ENCODE results near the gene ITFG1. TPM values are rescaled to one million over a fixed set of nuclear protein-coding genes. Genes with fewer than 3 reads are reported as not detected.

Gene ITFG1
- total and polyA plus RNA-seq, 9 of the 15 experiments (the other 6 are each of a cell fraction or from before 2014, with no cell fraction given): 17.1 to 83.5 (median 35.8) TPM

- Histone ChIP-seq H3K27ac (ENCODE audit: extremely low read depth, low read depth, low read length) (peak overlapping the region; percentile 99), H2AFZ (ENCODE audit: low read depth, low read length) (peak overlapping the region; percentile 94; the same call in 1 of the 2 replicates), H3K4me1 (replicated peaks in 1 of 2; ENCODE audit: control insufficient read depth in 2 of 2, insufficient read depth in 2 of 2, low read length in 2 of 2) (peaks cover 0 to 26% of the 10 kb centered on the region in 2 experiments; a peak in 3 of 5 replicates), H3K36me3 (ENCODE audit: control insufficient read depth, insufficient read depth, low read length) (peaks cover 37% of the 10 kb centered on the region; the same call in 2 of the 3 replicates), H3K9ac (ENCODE audit: insufficient read depth in 1 of 2, low read depth in 2 of 2, low read length in 2 of 2) (peak overlapping the region; percentile 98 to 99), H3K27me3 (ENCODE audit: control insufficient read depth in 2 of 2, insufficient read depth in 2 of 2, low read length in 2 of 2) (no peaks in the 10 kb centered on the region), H3K4me2 (ENCODE audit: insufficient read depth, low read length) (peak overlapping the region; percentile 95), H3K9me1 (ENCODE audit: control insufficient read depth, insufficient read depth, low read length) (no peaks in the 10 kb centered on the region), H3K4me3 (peak overlapping the region; percentile 56), H3K9me3 (replicated peaks; ENCODE audit: control insufficient read depth, insufficient read depth, low read depth, low read length) (no peaks in the 10 kb centered on the region), H4K20me1 (replicated peaks; ENCODE audit: control insufficient read depth, insufficient read depth, low read length) (no peaks in the 10 kb centered on the region), H3K79me2 (ENCODE audit: control insufficient read depth, insufficient read depth, low read length) (peaks cover 92% of the 10 kb centered on the region)
- peak; percentile 21 to 91 (median 40) for DNase-seq (ENCODE audit: extremely low read depth in 1 of 4, low spot score in 3 of 4)
- POLR2A ChIA-PET: interaction anchor here (0.6 to 3.8 kb wide), 11 partner anchors 12 to 420 kb away, joined by 3 to 21 read pairs (median 4); no protein-coding TSS in a partner anchor
- in situ Hi-C loops (cut with MboI): no loop called here
- peak; percentile 93 for FAIRE-seq
- intact Hi-C loops (cut with micrococcal nuclease): loop anchor here (2.0 to 10.0 kb wide), 5 partner anchors 31 to 319 kb away; partner anchors contain the start of gene NETO2
- peak; percentile 65 for ATAC-seq
- 0% methylated on average over 17 of the region's 17 CpGs for WGBS (ENCODE audit: insufficient coverage, low coverage, missing lambda C conversion rate)
- BruUV-seq (replicated peaks): TSS peak; percentile 27
- CTCF ChIA-PET (ENCODE audit: low intra/inter-chr PET ratio): no interaction called here
- peak; percentile 87 for TF ChIP-seq AFF4 (CRISPR knock-in tag; IDR thresholded peaks at IDR 0.05)
- no peak for TF ChIP-seq SP2 (IDR thresholded peaks at IDR 0.05; ENCODE audit: extremely low read depth, low read depth, low read length, poor library complexity, severe bottlenecking)
- TF ChIP-seq ZNF512 (tag; IDR thresholded peaks at IDR 0.05): no peak
- no peak for TF ChIP-seq BRF2 (IDR thresholded peaks at IDR 0.05; ENCODE audit: borderline replicate concordance, insufficient read depth, insufficient read length)
- TF ChIP-seq SREBF1 (IDR thresholded peaks at IDR 0.05; ENCODE audit: borderline replicate concordance, low read depth, low read length): no peak
- TF ChIP-seq GATAD2A (IDR thresholded peaks at IDR 0.05): 0 out of 2 replicates have a peak, but pooled peaks have one; percentile 38
- 0 out of 2 replicates have a peak, but pooled peaks have one; percentile 14 for TF ChIP-seq KAT7 (CRISPR knock-in tag; IDR thresholded peaks at IDR 0.05; ENCODE audit: borderline replicate concordance)
- TF ChIP-seq MITF (IDR thresholded peaks at IDR 0.05): no peak
- no peak for TF ChIP-seq CCAR2 (IDR thresholded peaks at IDR 0.05; ENCODE audit: low read depth, low read length)
- TF ChIP-seq GTF2B (IDR thresholded peaks at IDR 0.05; ENCODE audit: extremely low read depth, insufficient read length): peak; percentile 51
- peak; percentile 84 for TF ChIP-seq EP300 (IDR thresholded peaks at IDR 0.05; ENCODE audit: low read length)
- peak; percentile 69 for TF ChIP-seq CBFA2T2 (conservative IDR thresholded peaks at IDR 0.05)
These were observed 869 bp upstream of the ITFG1 start for GRCh38 chr16:47461598-47462266.
